GM13977 (cell line): Measurements from ENCODE around the gene PRR5.

Source experiments
- DNase-seq: peaks from one replicate; pipeline ENCODE4 v3.0.0; 2012; ENCODE audit warnings: low spot score
- in situ Hi-C: fragments of 300-500 bp; cut with MboI; formaldehyde crosslinking; loops from one replicate; pipeline ENCODE4 v1.12.0; 2022; ENCODE audit warnings: low sequenced_read_pairs, low pct_unique_long_range_greater_than_20kb, mixed read lengths, inconsistent platforms; ENCODE audit not compliant: unreplicated experiment
- TF ChIP-seq, protein P1 (sequence below): IDR thresholded peaks from 2 replicates; pipeline ENCODE4 v1.5.1; 2012; ENCODE audit warnings: mild to moderate bottlenecking, control low read depth; ENCODE audit not compliant: insufficient read depth; ENCODE audit errors: extremely low read depth, missing control alignments

PRR5 gene

DNA sequence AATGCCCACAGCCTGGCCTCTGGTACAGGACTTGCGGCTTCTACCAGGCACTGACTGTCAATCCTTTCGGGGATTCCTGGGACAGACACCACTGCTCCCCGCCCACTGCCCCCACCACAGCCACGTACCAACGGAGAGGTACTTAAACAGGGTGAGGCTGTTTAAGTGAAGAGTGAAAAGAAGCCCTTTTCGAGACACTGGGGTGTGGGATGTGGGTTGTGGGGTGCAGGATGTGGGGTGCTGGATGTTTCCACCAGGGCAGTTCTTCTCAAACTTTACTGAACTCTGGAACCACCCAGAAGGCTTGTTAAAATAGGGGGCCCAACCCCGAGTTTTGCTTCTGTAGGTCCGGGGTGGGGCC, 34.2 kb upstream of the PRR5 start:
- TF ChIP-seq, protein P1, sequence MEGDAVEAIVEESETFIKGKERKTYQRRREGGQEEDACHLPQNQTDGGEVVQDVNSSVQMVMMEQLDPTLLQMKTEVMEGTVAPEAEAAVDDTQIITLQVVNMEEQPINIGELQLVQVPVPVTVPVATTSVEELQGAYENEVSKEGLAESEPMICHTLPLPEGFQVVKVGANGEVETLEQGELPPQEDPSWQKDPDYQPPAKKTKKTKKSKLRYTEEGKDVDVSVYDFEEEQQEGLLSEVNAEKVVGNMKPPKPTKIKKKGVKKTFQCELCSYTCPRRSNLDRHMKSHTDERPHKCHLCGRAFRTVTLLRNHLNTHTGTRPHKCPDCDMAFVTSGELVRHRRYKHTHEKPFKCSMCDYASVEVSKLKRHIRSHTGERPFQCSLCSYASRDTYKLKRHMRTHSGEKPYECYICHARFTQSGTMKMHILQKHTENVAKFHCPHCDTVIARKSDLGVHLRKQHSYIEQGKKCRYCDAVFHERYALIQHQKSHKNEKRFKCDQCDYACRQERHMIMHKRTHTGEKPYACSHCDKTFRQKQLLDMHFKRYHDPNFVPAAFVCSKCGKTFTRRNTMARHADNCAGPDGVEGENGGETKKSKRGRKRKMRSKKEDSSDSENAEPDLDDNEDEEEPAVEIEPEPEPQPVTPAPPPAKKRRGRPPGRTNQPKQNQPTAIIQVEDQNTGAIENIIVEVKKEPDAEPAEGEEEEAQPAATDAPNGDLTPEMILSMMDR = no peak
- in situ Hi-C loops = no loop called here
- no peak for DNase-seq

- DNase-seq = peak; percentile 52
- in situ Hi-C loops = no loop called here
- TF ChIP-seq, protein P1 = no peak
Measured at GRCh38 chr22:44668190-44668885, 33.7 kb upstream of the PRR5 start.

GRCh38 chr22:44668886-44669521, 33.0 kb upstream of the PRR5 start:
- in situ Hi-C loops = no loop called here
- no peak for DNase-seq
- TF ChIP-seq, protein P1 = no peak

- TF ChIP-seq, protein P1 = peak; percentile 40
- DNase-seq = no peak
- in situ Hi-C loops = no loop called here
Measured at GRCh38 chr22:44669561-44669976, 32.4 kb upstream of the PRR5 start.

DNA sequence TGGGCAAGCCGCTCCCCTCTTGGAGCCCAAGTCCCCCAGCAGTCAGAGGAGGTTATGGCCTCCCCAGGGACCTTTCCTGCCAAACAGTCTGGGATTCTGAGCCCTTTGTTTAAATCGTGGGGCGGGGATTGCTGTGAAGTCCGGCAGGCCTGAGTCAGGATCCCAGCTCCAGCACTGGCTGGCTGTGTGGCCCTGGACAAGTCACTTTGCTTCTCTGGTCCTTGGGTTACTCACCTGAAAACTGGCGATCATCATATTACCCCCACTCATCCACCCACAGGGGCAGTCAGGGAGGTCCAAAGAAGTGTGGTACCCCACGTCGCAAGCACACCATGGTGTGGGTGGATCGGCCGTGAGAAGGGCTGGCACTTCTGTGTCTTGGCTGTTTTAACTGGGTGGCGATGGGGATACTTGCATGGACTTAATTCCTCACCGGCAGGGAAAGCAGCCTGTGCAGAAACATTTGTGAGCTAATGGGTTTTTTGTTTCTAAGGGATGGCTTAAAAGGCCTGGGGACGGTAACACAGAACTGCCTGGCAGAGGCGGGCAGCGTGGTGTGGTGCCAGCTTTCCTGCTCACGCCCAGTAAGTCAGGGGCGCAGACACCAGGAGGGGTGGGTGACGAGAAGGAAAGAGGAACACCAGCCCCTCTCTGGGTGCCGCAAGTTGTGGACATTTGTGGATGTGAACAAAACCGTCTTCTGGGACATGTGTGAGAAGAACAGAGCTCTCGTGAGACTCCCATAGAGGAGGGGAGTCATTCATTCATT, 31.6 kb upstream of the PRR5 start:
- DNase-seq = no peak
- in situ Hi-C loops = no loop called here
- TF ChIP-seq, protein P1 = no peak

- in situ Hi-C loops = no loop called here
- no peak for DNase-seq
- TF ChIP-seq, protein P1 = no peak
Measured at GRCh38 chr22:44671742-44672141, 30.3 kb upstream of the PRR5 start.
